DND-41 (cell line): ENCODE data around the gene CLK1.

ENCODE experiments used
- ATAC-seq: fragments of 200-7000 bp; cut with Tn5 transposase; 3 replicates; pipeline ENCODE4 v1.9.1; 2021; ENCODE audit warnings: low read depth; ENCODE audit not compliant: insufficient read depth
- DNase-seq: peaks from one replicate; pipeline ENCODE4 v3.0.0-alpha.2; 2020
- H2AFZ ChIP-seq: 2 replicates; pipeline ENCODE4 v1.6.0; 2012; ENCODE audit warnings: low read depth, low read length
- H3K27ac ChIP-seq: 2 replicates; pipeline ENCODE4 v1.5.1; 2012; ENCODE audit warnings: low read length, inconsistent platforms
- H3K27me3 ChIP-seq: fragments of 200-600 bp; sonication (generic); 2 replicates; pipeline ENCODE4 v1.6.0; 2012; ENCODE audit warnings: low read length, mild to moderate bottlenecking, inconsistent platforms; ENCODE audit not compliant: insufficient read depth, poor library complexity
- H3K36me3 ChIP-seq: 2 replicates; pipeline ENCODE4 v1.5.1; 2012; ENCODE audit warnings: low read length, inconsistent platforms; ENCODE audit not compliant: insufficient read depth
- H3K4me1 ChIP-seq: 2 replicates; pipeline ENCODE4 v1.5.1; 2012; ENCODE audit warnings: mild to moderate bottlenecking, low read length; ENCODE audit not compliant: insufficient read depth
- H3K4me2 ChIP-seq: 2 replicates; pipeline ENCODE4 v1.6.0; 2012; ENCODE audit warnings: mild to moderate bottlenecking, moderate library complexity, low read length, inconsistent platforms; ENCODE audit not compliant: insufficient read depth
- H3K4me3 ChIP-seq, 2 experiments: fragments of 200-600 bp in 1 of 2; shearing (Covaris generic) in 1 of 2; 2 replicates each; pipeline ENCODE4 v1.5.1; 2012 to 2016; ENCODE audit warnings: inconsistent platforms in 2 of 2, low read length in 2 of 2, mild to moderate bottlenecking in 2 of 2, low read depth in 1 of 2, moderate library complexity in 1 of 2
- H3K79me2 ChIP-seq: 2 replicates; pipeline ENCODE4 v1.6.0; 2012; ENCODE audit warnings: low read length, inconsistent platforms; ENCODE audit not compliant: insufficient read depth
- H3K9ac ChIP-seq: 2 replicates; pipeline ENCODE4 v1.6.0; 2012; ENCODE audit warnings: low read depth, mild to moderate bottlenecking, inconsistent platforms, low read length, moderate library complexity
- H3K9me3 ChIP-seq: 2 replicates; pipeline ENCODE4 v1.5.1; 2012; ENCODE audit warnings: low read length, moderate library complexity, mild to moderate bottlenecking, inconsistent platforms; ENCODE audit not compliant: insufficient read depth, severe bottlenecking
- H4K20me1 ChIP-seq: 2 replicates; pipeline ENCODE4 v1.6.0; 2012; ENCODE audit warnings: low read length; ENCODE audit not compliant: insufficient read depth
- CTCF ChIP-seq: IDR thresholded peaks from 2 replicates; pipeline ENCODE4 v1.5.1; 2012; ENCODE audit warnings: borderline replicate concordance, low read length, moderate library complexity, mild to moderate bottlenecking; ENCODE audit not compliant: poor library complexity, severe bottlenecking; ENCODE audit errors: extremely low read depth
- EZH2 ChIP-seq: IDR thresholded peaks from 3 replicates; pipeline ENCODE4 v1.6.1; 2012; ENCODE audit warnings: borderline replicate concordance, low read depth, mild to moderate bottlenecking, moderate library complexity, low read length, inconsistent platforms; ENCODE audit not compliant: severe bottlenecking

The CLK1 gene

GRCh38 chr2:200812122-200813022, 52.1 kb downstream of the CLK1 start:
- Histone ChIP-seq H3K79me2 (peaks cover 51% of the 10 kb centered on the region), H4K20me1 (peaks cover 46% of the 10 kb centered on the region), H3K4me1 (peaks cover 34% of the 10 kb centered on the region), H2AFZ (peak overlapping the region; percentile 80), H3K4me3 (peak overlapping the region; percentile 91 to 95), H3K27ac (peak overlapping the region; percentile 99), H3K9me3 (no peaks in the 10 kb centered on the region), H3K27me3 (no peaks in the 10 kb centered on the region), H3K9ac (peak overlapping the region; percentile 97), H3K36me3 (peaks cover 51% of the 10 kb centered on the region), H3K4me2 (peak overlapping the region; percentile 77)
- DNase-seq (peak; percentile 73), ATAC-seq (peak; percentile 69)
- TF ChIP-seq EZH2 (no peak), CTCF (peak; percentile 64)

GRCh38 chr2:200811333-200812121, 52.9 kb downstream of the CLK1 start, which contains the start of gene BZW1:
Gene BZW1 (plus strand): TSS chr2:200811910. CDS start chr2:200813218, 1,308 bp downstream.
- H3K36me3 ChIP-seq: peaks cover 43% of the 10 kb centered on the region
- peaks cover 42% of the 10 kb centered on the region for H4K20me1 ChIP-seq
- peaks cover 34% of the 10 kb centered on the region for H3K4me1 ChIP-seq
- TF ChIP-seq CTCF: no peak
- no peak for TF ChIP-seq EZH2
- peak within 1 kb of the TSS; percentile 97 for H3K9ac ChIP-seq
- peak within 1 kb of the TSS; percentile 99 for H3K27ac ChIP-seq
- peaks cover 47% of the 10 kb centered on the region for H3K79me2 ChIP-seq
- peak within 1 kb of the TSS; percentile 91 to 95 for H3K4me3 ChIP-seq
- no peaks in the 10 kb centered on the region for H3K27me3 ChIP-seq
- peak within 1 kb of the TSS; percentile 86 for H2AFZ ChIP-seq
- DNase-seq (peak; percentile 97), ATAC-seq (peak; percentile 83)
- peak within 1 kb of the TSS; percentile 77 for H3K4me2 ChIP-seq
- no peaks in the 10 kb centered on the region for H3K9me3 ChIP-seq

DNA sequence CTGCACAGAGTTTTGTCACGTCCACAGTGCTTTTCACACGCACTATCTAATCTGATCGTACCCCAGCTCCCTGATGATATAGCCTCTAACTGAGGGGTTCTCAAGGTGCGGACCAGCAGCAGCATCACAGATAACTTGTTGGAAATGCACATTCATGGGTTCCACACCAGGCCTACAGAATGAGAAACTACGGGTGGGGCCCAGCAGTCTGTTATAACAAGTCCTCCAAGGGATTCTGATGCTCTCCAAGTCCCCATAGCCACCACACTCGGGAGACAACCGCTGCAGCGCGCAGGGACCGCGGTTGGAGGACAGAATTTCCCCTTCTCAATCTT, 53.5 kb downstream of the CLK1 start:
- peaks cover 41% of the 10 kb centered on the region for H4K20me1 ChIP-seq
- peaks cover 37% of the 10 kb centered on the region for H3K36me3 ChIP-seq
- peaks cover 34% of the 10 kb centered on the region for H3K4me1 ChIP-seq
- peak overlapping the region; percentile 77 for H3K4me2 ChIP-seq
- no peaks in the 10 kb centered on the region for H3K9me3 ChIP-seq
- H3K4me3 ChIP-seq: peak overlapping the region; percentile 6 to 95; a peak in 3 of 4 replicates
- peak overlapping the region; percentile 49 for H3K27ac ChIP-seq
- peak overlapping the region; percentile 97 for H3K9ac ChIP-seq
- no peak for ATAC-seq
- peak overlapping the region; percentile 66 for H2AFZ ChIP-seq
- no peak for TF ChIP-seq CTCF
- no peak for TF ChIP-seq EZH2
- H3K79me2 ChIP-seq: peaks cover 42% of the 10 kb centered on the region
- H3K27me3 ChIP-seq: no peaks in the 10 kb centered on the region
- DNase-seq: no peak
